DND-41 (cell line): ENCODE measurements around the gene GRM7.

Source experiments
- CTCF ChIP-seq: IDR thresholded peaks from 2 replicates; pipeline ENCODE4 v1.5.1; 2012; ENCODE audit warnings: borderline replicate concordance, low read length, moderate library complexity, mild to moderate bottlenecking; ENCODE audit not compliant: poor library complexity, severe bottlenecking; ENCODE audit errors: extremely low read depth
- EZH2 ChIP-seq: IDR thresholded peaks from 3 replicates; pipeline ENCODE4 v1.6.1; 2012; ENCODE audit warnings: borderline replicate concordance, low read depth, mild to moderate bottlenecking, moderate library complexity, low read length, inconsistent platforms; ENCODE audit not compliant: severe bottlenecking

GRCh38 chr3:7333125-7333524 lies 472.2 kb downstream of the GRM7 start:
- no peak for TF ChIP-seq CTCF
- no peak for TF ChIP-seq EZH2
